ENCODE measurements around the gene SLC25A12.

Gene SLC25A12

GRCh38 chr2:171882089-171882769 lies 11.8 kb downstream of the SLC25A12 start:
- Histone ChIP-seq H3K4me2 (peak overlapping the region; percentile 58), H3K79me2 (ENCODE audit: insufficient read depth, low read depth) (peaks cover 9% of the 10 kb centered on the region; the same call in 1 of the 2 replicates)

GRCh38 chr2:171880774-171881173 lies 13.3 kb downstream of the SLC25A12 start:
- Histone ChIP-seq H3K9ac (no peak overlapping the region), H3K4me1 (ENCODE audit: low read depth, poor library complexity, severe bottlenecking) (peaks cover 52% of the 10 kb centered on the region), H2AFZ (ENCODE audit: low read depth) (no peak overlapping the region), H3K79me2 (ENCODE audit: insufficient read depth, low read depth) (peaks cover 22% of the 10 kb centered on the region; the same call in 1 of the 2 replicates), H3K36me3 (ENCODE audit: insufficient read depth) (no peaks in the 10 kb centered on the region), H4K20me1 (ENCODE audit: insufficient read depth) (no peaks in the 10 kb centered on the region), H3K27me3 (ENCODE audit: insufficient read depth, low read depth) (no peaks in the 10 kb centered on the region), H3K4me3 (IDR thresholded peaks at IDR 0.05; ENCODE audit: insufficient read depth, low read depth, low read length) (no peak overlapping the region), H3K4me2 (no peak overlapping the region), H3K27ac (no peak overlapping the region)
- TF ChIP-seq CTCF (conservative IDR thresholded peaks at IDR 0.05; ENCODE audit: low read depth, low read length): no peak

More at GRCh38 chr2:171882089-171882769, 11.8 kb downstream of the SLC25A12 start:
- H3K27ac ChIP-seq: peak overlapping the region; percentile 25; the same call in 1 of the 2 replicates
- peak overlapping the region; percentile 42 for H3K4me3 ChIP-seq (IDR thresholded peaks at IDR 0.05; ENCODE audit: insufficient read depth, low read depth, low read length)
- no peaks in the 10 kb centered on the region for H3K36me3 ChIP-seq (ENCODE audit: insufficient read depth)
- no peak overlapping the region for H3K9ac ChIP-seq
- H3K4me1 ChIP-seq (ENCODE audit: low read depth, poor library complexity, severe bottlenecking): peaks cover 52% of the 10 kb centered on the region
- TF ChIP-seq CTCF (conservative IDR thresholded peaks at IDR 0.05; ENCODE audit: low read depth, low read length): no peak
- no peaks in the 10 kb centered on the region for H3K27me3 ChIP-seq (ENCODE audit: insufficient read depth, low read depth)
- H4K20me1 ChIP-seq (ENCODE audit: insufficient read depth): no peaks in the 10 kb centered on the region
- no peak overlapping the region; the same call in 1 of the 2 replicates for H2AFZ ChIP-seq (ENCODE audit: low read depth)

GRCh38 chr2:171879865-171880264 lies 14.2 kb downstream of the SLC25A12 start:
- Histone ChIP-seq H3K9ac (no peak overlapping the region), H3K4me2 (no peak overlapping the region), H4K20me1 (ENCODE audit: insufficient read depth) (no peaks in the 10 kb centered on the region), H3K27me3 (ENCODE audit: insufficient read depth, low read depth) (no peaks in the 10 kb centered on the region), H2AFZ (ENCODE audit: low read depth) (no peak overlapping the region), H3K27ac (no peak overlapping the region), H3K79me2 (ENCODE audit: insufficient read depth, low read depth) (peaks cover 22% of the 10 kb centered on the region; the same call in 1 of the 2 replicates), H3K4me3 (IDR thresholded peaks at IDR 0.05; ENCODE audit: insufficient read depth, low read depth, low read length) (no peak overlapping the region), H3K4me1 (ENCODE audit: low read depth, poor library complexity, severe bottlenecking) (peaks cover 52% of the 10 kb centered on the region), H3K36me3 (ENCODE audit: insufficient read depth) (no peaks in the 10 kb centered on the region)
- TF ChIP-seq CTCF (conservative IDR thresholded peaks at IDR 0.05; ENCODE audit: low read depth, low read length): no peak

- Histone ChIP-seq H3K27ac (peak overlapping the region; percentile 20; the same call in 1 of the 2 replicates), H3K27me3 (ENCODE audit: insufficient read depth, low read depth) (no peaks in the 10 kb centered on the region), H2AFZ (ENCODE audit: low read depth) (no peak overlapping the region), H3K79me2 (ENCODE audit: insufficient read depth, low read depth) (peaks cover 22% of the 10 kb centered on the region; the same call in 1 of the 2 replicates), H3K4me2 (peak overlapping the region; percentile 14; the same call in 1 of the 2 replicates), H3K9ac (no peak overlapping the region), H3K36me3 (ENCODE audit: insufficient read depth) (no peaks in the 10 kb centered on the region), H4K20me1 (ENCODE audit: insufficient read depth) (no peaks in the 10 kb centered on the region), H3K4me3 (IDR thresholded peaks at IDR 0.05; ENCODE audit: insufficient read depth, low read depth, low read length) (no peak overlapping the region), H3K4me1 (ENCODE audit: low read depth, poor library complexity, severe bottlenecking) (peaks cover 48% of the 10 kb centered on the region)
- no peak for TF ChIP-seq CTCF (conservative IDR thresholded peaks at IDR 0.05; ENCODE audit: low read depth, low read length)
Observed at GRCh38 chr2:171878481-171878993, 15.5 kb downstream of the SLC25A12 start.
